Left lung (tissue), 8 donors: ENCODE data around the gene ZDHHC12. TPM values are rescaled to one million over a fixed set of nuclear protein-coding genes. Genes with fewer than 3 reads are reported as not detected.

Source experiments
- polyA plus RNA-seq, 6 donors: library from polyadenylated mRNA; unstranded; fragments of 120-200 nt; gene quantifications; one replicate each; pipeline ENCODE4 v1.2.1, GENCODE V29; 2013; ENCODE audit not compliant: insufficient read length in 6 of 6
- total RNA-seq, 2 donors: library from RNA; stranded (reverse); fragmentation: NEBNext Ultra II Directional; extraction: Animal tissue kit (Norgen Biotek cat#: 25700); gene quantifications; one replicate each; pipeline ENCODE4 v1.2.1, GENCODE V29; 2021
- donor health status: DM: no; HTN: yes; CAD: no.
- donor health status: DM: no; HTN: no; CAD: no.

ZDHHC12 gene
- total and polyA plus RNA-seq, 8 donors: 10.8 to 48.9 (median 12.0) TPM

Other genes with a start within 250 kb of the ZDHHC12 start
- 10 to 100 TPM; 21.6 to 27.8 TPM for gene GLE1, start 219.4 kb downstream of the ZDHHC12 start, total RNA-seq
- gene GLE1, start 219.4 kb downstream of the ZDHHC12 start, polyA plus RNA-seq: 10 to 100 TPM; 27.8 to 31.8 (median 30.0) TPM
- 100 to 1,000 TPM; 329 to 404 TPM for gene SPTAN1, start 171.5 kb downstream of the ZDHHC12 start, total RNA-seq
- 100 to 1,000 TPM; 288 to 357 (median 320) TPM for gene SPTAN1, start 171.5 kb downstream of the ZDHHC12 start, polyA plus RNA-seq
- gene DYNC2I2, start 67.3 kb downstream of the ZDHHC12 start, total RNA-seq: 10 to 100 TPM; 52.7 to 55.4 TPM
- 10 to 100 TPM; 45.2 to 51.9 (median 48.6) TPM for gene DYNC2I2, start 67.3 kb downstream of the ZDHHC12 start, polyA plus RNA-seq
- 100 to 1,000 TPM; 249 to 294 TPM for gene SET, start 34.9 kb downstream of the ZDHHC12 start, total RNA-seq
- gene SET, start 34.9 kb downstream of the ZDHHC12 start, polyA plus RNA-seq: 100 to 1,000 TPM; 470 to 615 (median 549) TPM
- gene PKN3, start 21.6 kb downstream of the ZDHHC12 start, total RNA-seq: 10 to 100 TPM; 11.8 to 15.9 TPM
- 10 to 100 TPM; 11.8 to 18.0 (median 14.4) TPM for gene PKN3, start 21.6 kb downstream of the ZDHHC12 start, polyA plus RNA-seq
- gene ZER1, start 47.8 kb upstream of the ZDHHC12 start, total RNA-seq: 10 to 100 TPM; 29.7 to 37.3 TPM
- gene ZER1, start 47.8 kb upstream of the ZDHHC12 start, polyA plus RNA-seq: 10 to 100 TPM; 26.7 to 33.4 (median 29.1) TPM
- 10 to 100 TPM; 21.3 to 23.0 TPM for gene TBC1D13, start 63.1 kb upstream of the ZDHHC12 start, total RNA-seq
- 10 to 100 TPM; 22.5 to 30.7 (median 30.0) TPM for gene TBC1D13, start 63.1 kb upstream of the ZDHHC12 start, polyA plus RNA-seq
- 10 to 100 TPM; 22.8 to 24.7 TPM for gene ENDOG, start 94.4 kb upstream of the ZDHHC12 start, total RNA-seq
- 1 to 10 TPM; 2.4 to 7.4 (median 5.4) TPM for gene ENDOG, start 94.4 kb upstream of the ZDHHC12 start, polyA plus RNA-seq
- 10 to 100 TPM; 40.5 to 49.3 TPM for gene SPOUT1, start 105.7 kb upstream of the ZDHHC12 start, total RNA-seq
- gene SPOUT1, start 105.7 kb upstream of the ZDHHC12 start, polyA plus RNA-seq: 10 to 100 TPM; 28.0 to 43.2 (median 32.0) TPM
- gene KYAT1, start 157.8 kb upstream of the ZDHHC12 start, total RNA-seq: 1 to 10 TPM; 6.2 to 7.4 TPM
- gene KYAT1, start 157.8 kb upstream of the ZDHHC12 start, polyA plus RNA-seq: 1 to 10 TPM; 6.2 to 9.6 (median 7.3) TPM
- gene LRRC8A, start 158.0 kb upstream of the ZDHHC12 start, total RNA-seq: 10 to 100 TPM; 61.9 to 70.6 TPM
- gene LRRC8A, start 158.0 kb upstream of the ZDHHC12 start, polyA plus RNA-seq: 10 to 100 TPM; 24.6 to 32.9 (median 28.2) TPM
- 10 to 100 TPM; 32.6 to 49.4 TPM for gene PHYHD1, start 196.9 kb upstream of the ZDHHC12 start, total RNA-seq
- gene PHYHD1, start 196.9 kb upstream of the ZDHHC12 start, polyA plus RNA-seq: 10 to 100 TPM; 34.8 to 51.7 (median 41.0) TPM
- 10 to 100 TPM; 14.9 to 19.4 TPM for gene DOLK, start 223.5 kb upstream of the ZDHHC12 start, total RNA-seq
- gene DOLK, start 223.5 kb upstream of the ZDHHC12 start, polyA plus RNA-seq: 10 to 100 TPM in 3 of 6 donors, 1 to 10 TPM in 3; 7.4 to 11.9 (median 10.6) TPM
- gene NUP188, start 223.6 kb upstream of the ZDHHC12 start, total RNA-seq: 10 to 100 TPM; 42.6 to 60.9 TPM
- gene NUP188, start 223.6 kb upstream of the ZDHHC12 start, polyA plus RNA-seq: 10 to 100 TPM; 53.5 to 67.6 (median 59.6) TPM